Measurements from ENCODE around the gene TBC1D13. TPM values are rescaled to one million over a fixed set of nuclear protein-coding genes. Genes with fewer than 3 reads are reported as not detected.

The TBC1D13 gene
- total and polyA plus RNA-seq, 9 of the 15 experiments (the other 6 are each of a cell fraction or from before 2014, with no cell fraction given) = 2.3 to 28.7 (median 11.4) TPM

- TF ChIP-seq ZBTB1 (CRISPR knock-in tag; IDR thresholded peaks at IDR 0.05; ENCODE audit: borderline replicate concordance, low read depth) = peak; percentile 86
- TF ChIP-seq NR2C2 (CRISPR knock-in tag; IDR thresholded peaks at IDR 0.05) = peak; percentile 76
- TF ChIP-seq NR2C2 (tag; IDR thresholded peaks at IDR 0.05) = peak; percentile 67
- peak in 1 of 2 experiments; percentile 60; a peak in 1 of 3 replicates for TF ChIP-seq CBX3 (IDR thresholded peaks at IDR 0.05; ENCODE audit: borderline replicate concordance in 1 of 2, low read length in 2 of 2)
- peak; percentile 74 for TF ChIP-seq ATF7 (IDR thresholded peaks at IDR 0.05)
- TF ChIP-seq ZNF444 (CRISPR knock-in tag; IDR thresholded peaks at IDR 0.05) = no peak
- no peak for TF ChIP-seq MTA2 (IDR thresholded peaks at IDR 0.05; ENCODE audit: low read depth)
- peak in 1 of 2 experiments; percentile 47; a peak in 1 of 4 replicates for TF ChIP-seq HDAC1 (IDR thresholded peaks at IDR 0.05)
- TF ChIP-seq ILF3 (IDR thresholded peaks at IDR 0.05; ENCODE audit: borderline replicate concordance) = no peak
- TF ChIP-seq CC2D1A (IDR thresholded peaks at IDR 0.05) = peak; percentile 49; the same call in 1 of the 2 replicates
- TF ChIP-seq ZBED1 (IDR thresholded peaks at IDR 0.05) = peak; percentile 54; the same call in 1 of the 2 replicates
- TF ChIP-seq STAT6 (CRISPR knock-in tag; IDR thresholded peaks at IDR 0.05) = peak; percentile 72; the same call in 1 of the 2 replicates
- no peak for TF ChIP-seq SRSF3 (IDR thresholded peaks at IDR 0.05; ENCODE audit: insufficient read depth, low read length)
- TF ChIP-seq MBD2 (IDR thresholded peaks at IDR 0.05; ENCODE audit: borderline replicate concordance, low read depth) = peak; percentile 65
- TF ChIP-seq YBX1 (IDR thresholded peaks at IDR 0.05) = no peak
- TF ChIP-seq ZNF23 (CRISPR knock-in tag; IDR thresholded peaks at IDR 0.05) = no peak
- TF ChIP-seq HCFC1 (IDR thresholded peaks at IDR 0.05; ENCODE audit: low read depth, low read length) = peak; percentile 51
- TF ChIP-seq NRF1 (conservative IDR thresholded peaks at IDR 0.05 in 1 of 2, IDR thresholded peaks at IDR 0.05 in 1 of 2) = peak; percentile 99
- TF ChIP-seq FIP1L1 (IDR thresholded peaks at IDR 0.05; ENCODE audit: low read depth, low read length, poor library complexity, severe bottlenecking) = peak; percentile 22
- no peak for TF ChIP-seq HDGF (IDR thresholded peaks at IDR 0.05)
- no peak for TF ChIP-seq SMAD3 (CRISPR knock-in tag; conservative IDR thresholded peaks at IDR 0.05)
- peak; percentile 86; the same call in 1 of the 2 replicates for TF ChIP-seq PHF8 (IDR thresholded peaks at IDR 0.05; ENCODE audit: borderline replicate concordance, low read length)
- no peak for TF ChIP-seq HMG20B (CRISPR knock-in tag; IDR thresholded peaks at IDR 0.05)
- TF ChIP-seq EP400 (IDR thresholded peaks at IDR 0.05) = peak; percentile 84
- TF ChIP-seq CEBPB (tag; IDR thresholded peaks at IDR 0.05) = no peak
- TF ChIP-seq TGIF2 (CRISPR knock-in tag; IDR thresholded peaks at IDR 0.05) = no peak
- TF ChIP-seq ZNF512 (tag; IDR thresholded peaks at IDR 0.05) = 0 out of 2 replicates have a peak, but pooled peaks have one; percentile 35
Observed at GRCh38 chr9:128818099-128818838, 31.2 kb downstream of the TBC1D13 start, which contains the start of gene ENDOG (continued).
